Fibroblast of skin of scalp (primary cell): ENCODE measurements around the gene PSME3IP1. TPM values are rescaled to one million over a fixed set of nuclear protein-coding genes. Genes with fewer than 3 reads are reported as not detected.
"Not testable (repeated sequence)": the region's sequence is repeated elsewhere in the genome, so short reads cannot be mapped to it uniquely, and the experiment has no call there.

Experiments used
- DNase-seq: peaks from one replicate; pipeline ENCODE4 v3.0.0-alpha.2; 2013
- polyA plus RNA-seq, 2 experiments: library from polyadenylated mRNA; unstranded; fragments of 120-200 nt; gene quantifications; one replicate each; pipeline ENCODE4 v1.2.1, GENCODE V29; 2013; ENCODE audit not compliant: insufficient read length in 2 of 2

PSME3IP1 gene
- polyA plus RNA-seq (2013, experiment 1 of 2; ENCODE audit: insufficient read length) = 69.3 TPM
- polyA plus RNA-seq (2013, experiment 2 of 2; ENCODE audit: insufficient read length) = 69.8 TPM

DNA sequence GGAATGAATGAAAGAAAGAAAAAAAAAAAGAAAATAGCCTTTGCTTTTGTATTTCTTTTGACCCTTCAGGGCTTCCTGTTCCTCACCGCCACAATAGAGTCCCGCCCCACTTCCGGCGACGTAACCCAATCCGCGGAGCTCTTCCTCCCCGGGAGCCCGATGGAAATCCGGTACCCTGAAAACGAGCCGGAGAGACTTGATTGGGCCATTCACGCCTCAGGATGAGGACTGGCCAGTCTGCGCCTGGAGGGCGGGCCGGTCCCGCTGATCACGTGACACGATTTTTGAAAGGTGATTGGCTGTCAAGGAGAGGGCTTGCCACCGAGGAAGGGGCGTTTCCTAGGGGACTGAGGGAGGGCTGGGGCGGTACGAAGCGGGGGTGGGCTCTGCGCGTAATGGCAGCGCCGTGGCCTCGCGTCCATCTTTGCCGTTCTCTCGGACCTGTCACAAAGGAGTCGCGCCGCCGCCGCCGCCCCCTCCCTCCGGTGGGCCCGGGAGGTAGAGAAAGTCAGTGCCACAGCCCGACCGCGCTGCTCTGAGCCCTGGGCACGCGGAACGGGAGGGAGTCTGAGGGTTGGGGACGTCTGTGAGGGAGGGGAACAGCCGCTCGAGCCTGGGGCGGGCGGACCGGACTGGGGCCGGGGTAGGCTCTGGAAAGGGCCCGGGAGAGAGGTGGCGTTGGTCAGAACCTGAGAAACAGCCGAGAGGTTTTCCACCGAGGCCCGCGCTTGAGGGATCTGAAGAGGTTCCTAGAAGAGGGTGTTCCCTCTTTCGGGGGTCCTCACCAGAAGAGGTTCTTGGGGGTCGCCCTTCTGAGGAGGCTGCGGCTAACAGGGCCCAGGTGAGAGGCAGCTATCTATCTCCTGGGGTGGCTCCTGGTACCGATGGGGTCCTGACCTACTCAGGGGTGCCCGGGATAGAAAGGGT, at the start of gene PSME3IP1, which contains the start of gene RSPRY1:
PSME3IP1 (minus strand) TSS at position 95 of the 927 bp plus-strand sequence. CDS start 12,185 bp downstream, outside the sequence.
RSPRY1 (plus strand) TSS at position 385 of the 927 bp plus-strand sequence. CDS start 18,330 bp downstream, outside the sequence.
- peak; percentile 100 for DNase-seq

GRCh38 chr16:57235128-57236021, 49.5 kb upstream of the PSME3IP1 start:
- DNase-seq = peak; percentile 88

- DNase-seq = no peak
Observed at GRCh38 chr16:57234707-57235092, 48.9 kb upstream of the PSME3IP1 start.

GRCh38 chr16:57233944-57234706, 48.3 kb upstream of the PSME3IP1 start:
- DNase-seq = no peak

- no peak for DNase-seq
Observed at GRCh38 chr16:57231821-57232350, 46.0 kb upstream of the PSME3IP1 start.

GRCh38 chr16:57229079-57229478, 43.2 kb upstream of the PSME3IP1 start:
- no peak for DNase-seq

DNA sequence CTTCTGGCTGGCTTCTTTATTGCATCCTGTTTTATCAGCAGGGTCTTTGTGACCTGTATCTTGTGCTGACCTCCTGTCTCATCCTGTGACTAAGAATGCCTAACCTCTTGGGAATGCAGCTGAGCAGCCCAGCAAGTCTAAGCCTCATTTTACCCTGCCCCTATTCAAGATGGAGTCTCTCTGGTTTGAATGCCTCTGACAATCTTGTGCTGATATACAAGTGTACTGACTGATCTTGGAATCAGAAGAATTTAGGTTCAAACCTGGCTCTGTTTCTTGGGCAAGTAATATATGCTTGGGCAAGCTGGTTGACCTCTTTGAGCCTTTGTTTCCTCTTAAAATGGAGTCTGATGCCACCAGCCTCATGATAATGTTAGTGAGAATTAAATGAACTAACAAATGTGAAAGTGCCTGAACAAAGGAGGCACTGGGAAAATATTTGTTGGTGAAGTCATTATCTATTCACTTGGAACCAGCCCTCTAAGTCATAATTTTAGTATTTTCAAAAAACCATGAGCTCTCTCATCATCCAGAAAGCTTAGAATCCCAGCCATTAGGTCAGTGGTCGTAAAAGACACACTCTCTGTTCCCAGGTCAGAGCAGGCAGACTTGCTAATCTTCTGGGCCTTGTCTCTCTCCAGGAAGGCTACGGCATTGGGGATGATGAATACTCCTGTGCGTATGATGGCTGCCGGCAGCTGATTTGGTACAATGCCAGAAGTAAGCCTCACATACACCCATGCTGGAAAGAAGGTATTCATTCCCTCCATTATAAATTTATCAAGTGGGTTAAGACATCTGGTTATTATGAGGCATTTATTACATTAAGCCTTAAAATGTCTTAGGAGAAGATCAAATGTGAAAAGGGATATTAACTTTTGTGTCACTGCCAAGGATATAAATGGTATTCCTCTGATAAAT, 41.1 kb upstream of the PSME3IP1 start:
- no peak for DNase-seq

DNA sequence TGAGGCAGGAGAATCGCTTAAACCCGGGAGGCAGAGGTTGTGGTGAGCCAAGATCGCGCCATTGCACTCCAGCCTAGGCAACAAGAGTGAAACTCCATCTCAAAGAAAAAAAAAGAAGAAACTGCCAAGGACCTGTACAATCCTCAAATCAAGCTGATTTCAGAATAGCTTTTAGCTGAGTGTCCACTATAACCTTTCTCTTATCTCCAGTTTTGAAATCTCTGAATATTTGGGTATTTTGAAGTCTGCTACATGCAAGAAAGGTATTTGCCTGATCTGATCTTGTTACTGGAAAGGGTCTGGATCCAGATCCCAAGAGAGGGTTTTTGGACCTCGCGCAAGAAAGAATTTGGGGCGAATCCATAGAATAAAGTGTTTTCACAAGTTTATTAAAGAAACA, 40.1 kb upstream of the PSME3IP1 start:
- DNase-seq = no peak

DNA sequence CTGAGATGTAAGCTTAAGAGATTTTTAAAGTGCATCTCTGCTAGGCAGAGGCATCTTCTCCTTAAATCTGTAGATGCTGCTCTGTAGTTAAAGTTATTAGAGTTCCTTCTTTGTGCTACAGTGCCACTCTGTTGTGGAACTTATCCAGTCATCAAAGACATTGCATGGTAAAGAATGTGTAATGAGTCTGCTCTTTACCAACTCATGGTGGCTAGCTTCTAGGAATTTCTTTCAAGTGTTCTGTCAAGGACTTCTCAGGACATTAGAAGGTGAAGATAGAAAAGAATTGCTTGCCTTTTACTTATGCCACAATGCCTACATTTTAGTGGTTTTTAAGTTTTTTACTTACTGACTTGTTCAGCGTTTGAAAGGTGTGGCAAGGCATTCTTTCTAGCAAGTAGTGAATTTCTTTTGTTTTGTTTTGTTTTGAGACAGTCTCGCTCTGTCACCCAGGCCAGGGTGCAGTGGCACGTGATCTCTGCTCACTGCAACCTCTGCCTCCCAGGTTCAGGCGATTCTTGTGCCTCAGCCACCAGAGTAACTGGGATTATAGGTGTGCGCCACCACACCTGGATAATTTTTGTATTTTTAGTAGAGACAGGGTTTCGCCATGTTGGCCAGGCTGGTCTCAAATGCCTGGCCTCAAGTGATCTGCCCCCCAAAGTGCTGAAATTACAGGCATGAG, 39.0 kb upstream of the PSME3IP1 start:
- DNase-seq = no peak

- no peak for DNase-seq
Observed at GRCh38 chr16:57223057-57223456, 37.2 kb upstream of the PSME3IP1 start.

DNA sequence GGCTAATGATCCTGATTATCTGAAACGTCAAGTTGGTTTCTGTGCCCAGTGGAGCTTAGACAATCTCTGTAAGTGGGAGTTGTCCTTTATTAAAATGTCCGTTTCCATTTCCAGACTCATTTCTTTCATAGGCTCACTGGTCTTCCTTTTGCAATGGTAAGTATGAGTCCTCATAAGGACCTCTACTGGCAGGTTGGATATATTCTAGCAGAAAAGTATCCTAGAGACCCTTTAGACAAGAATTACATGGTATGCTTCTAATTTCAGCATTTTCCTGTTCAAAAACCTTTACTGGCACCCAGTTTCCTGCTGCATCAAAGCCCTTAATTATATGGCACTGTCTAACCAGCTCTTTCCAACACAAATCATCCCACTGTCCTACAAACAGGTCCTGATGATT, 31.1 kb upstream of the PSME3IP1 start:
- DNase-seq = no peak

GRCh38 chr16:57213462-57213861, 27.6 kb upstream of the PSME3IP1 start:
- no peak for DNase-seq

DNA sequence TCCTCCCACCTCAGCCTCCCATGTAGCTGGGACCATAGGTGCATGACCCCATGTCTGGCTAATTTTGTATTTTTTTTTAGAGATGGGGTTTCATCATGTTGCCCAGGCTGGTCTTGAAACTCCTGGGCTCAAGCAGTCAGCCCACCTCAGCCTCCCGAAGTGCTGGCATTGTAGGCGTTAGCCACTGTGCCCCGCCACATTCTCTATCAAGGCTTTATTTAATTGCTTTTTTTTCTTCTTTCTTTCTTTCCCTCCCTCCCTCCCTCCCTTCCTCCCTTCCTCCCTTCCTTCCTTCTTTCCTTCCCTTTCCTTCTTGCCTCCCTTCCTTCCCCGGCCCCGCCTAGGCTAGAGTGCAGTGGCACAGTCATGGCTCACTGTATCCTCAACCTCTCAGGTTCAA, 23.9 kb upstream of the PSME3IP1 start:
- DNase-seq = no peak

GRCh38 chr16:57208926-57209325, 23.1 kb upstream of the PSME3IP1 start:
- DNase-seq = no peak

DNA sequence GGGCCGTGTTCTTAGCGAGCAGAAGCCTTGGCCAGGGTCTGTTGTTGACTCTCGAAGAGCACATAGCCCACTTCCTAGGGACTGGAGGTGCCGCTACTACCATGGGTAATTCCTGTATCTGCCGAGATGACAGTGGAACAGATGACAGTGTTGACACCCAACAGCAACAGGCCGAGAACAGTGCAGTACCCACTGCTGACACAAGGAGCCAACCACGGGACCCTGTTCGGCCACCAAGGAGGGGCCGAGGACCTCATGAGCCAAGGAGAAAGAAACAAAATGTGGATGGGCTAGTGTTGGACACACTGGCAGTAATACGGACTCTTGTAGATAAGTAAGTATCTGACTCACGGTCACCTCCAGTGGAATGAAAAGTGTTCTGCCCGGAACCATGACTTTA, 18.8 kb upstream of the PSME3IP1 start:
- no peak for DNase-seq

- DNase-seq = no peak
Observed at GRCh38 chr16:57203451-57203850, 17.6 kb upstream of the PSME3IP1 start.

DNA sequence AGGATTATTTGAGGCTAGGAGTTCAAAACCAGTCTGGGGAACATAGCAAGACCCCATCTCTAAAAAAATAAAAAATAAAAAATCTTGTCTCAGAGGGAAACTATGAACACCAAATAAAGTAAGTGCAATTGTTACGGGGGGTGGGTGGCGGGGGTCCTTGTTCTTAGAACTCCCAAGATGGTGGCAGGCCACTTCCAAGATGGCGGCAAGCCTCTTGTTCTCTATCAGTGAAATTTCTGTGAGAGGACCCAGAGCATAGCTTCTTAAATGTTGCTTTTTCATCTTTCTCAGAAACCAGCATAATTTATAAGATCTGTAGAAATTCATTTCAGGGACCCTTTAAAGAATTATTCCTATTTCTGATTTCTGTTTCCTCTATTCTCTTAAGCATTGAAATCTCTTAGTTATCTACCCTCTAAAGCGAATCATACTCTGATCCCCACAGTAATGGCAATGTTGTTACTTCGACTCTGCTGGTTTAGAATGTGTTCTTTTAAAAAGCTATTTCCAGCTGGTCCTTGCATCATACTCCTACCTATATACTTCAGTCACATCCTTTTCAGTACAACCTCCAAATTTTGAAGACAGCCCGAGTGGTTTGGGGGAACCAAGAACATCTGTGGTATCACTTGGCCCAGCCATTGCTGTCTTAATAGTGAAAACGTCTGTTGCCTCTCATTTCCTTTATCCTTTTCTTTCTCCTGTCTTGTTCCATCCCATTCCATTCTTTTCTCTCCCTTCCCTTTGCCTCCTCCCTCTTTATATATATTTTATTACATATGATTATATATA, 16.5 kb upstream of the PSME3IP1 start:
- no peak for DNase-seq

DNA sequence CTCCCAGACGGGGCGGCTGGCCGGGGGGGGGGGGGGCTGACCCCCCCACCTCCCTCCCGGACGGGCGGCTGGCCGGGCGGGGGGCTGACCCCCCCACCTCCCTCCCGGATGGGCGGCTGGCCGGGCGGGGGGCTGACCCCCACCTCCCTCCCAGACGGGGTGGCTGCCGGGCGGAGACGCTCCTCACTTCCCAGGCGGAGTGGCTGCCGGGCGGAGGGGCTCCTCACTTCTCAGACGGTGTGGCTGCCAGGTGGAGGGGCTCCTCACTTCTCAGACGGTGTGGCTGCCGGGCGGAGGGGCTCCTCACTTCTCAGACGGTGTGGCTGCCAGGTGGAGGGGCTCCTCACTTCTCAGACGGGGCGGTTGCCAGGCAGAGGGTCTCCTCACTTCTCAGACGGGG, 15.1 kb upstream of the PSME3IP1 start:
- not testable (repeated sequence) for DNase-seq

GRCh38 chr16:57200321-57200720, 14.5 kb upstream of the PSME3IP1 start:
- not testable (repeated sequence) for DNase-seq
